Spleen (tissue), 11 donors: Measurements from ENCODE around the gene RSRP1. TPM values are rescaled to one million over a fixed set of nuclear protein-coding genes. Genes with fewer than 3 reads are reported as not detected.
"Not testable (repeated sequence)": the region's sequence is repeated elsewhere in the genome, so short reads cannot be mapped to it uniquely, and the experiment has no call there.

Source experiments
- DNase-seq: peaks from one replicate; pipeline ENCODE4 v3.0.0-alpha.2; 2020
- H3K27ac ChIP-seq, 8 donors: fragments of 200-600 bp; sonication (generic) in 7 of 8; 1 replicate in 4 of 8; 2 replicates in 4 of 8; pipeline versions ENCODE4 v1.5.0 to v1.8.0; 2016 to 2021; ENCODE audit warnings: inconsistent platforms in 4 of 8, mild to moderate bottlenecking in 4 of 8, moderate library complexity in 1 of 8
- H3K27me3 ChIP-seq, 7 donors: fragments of 200-600 bp; sonication (generic) in 6 of 7; replicated peaks in 1 of 7; 1 replicate in 4 of 7; 2 replicates in 3 of 7; pipeline versions ENCODE4 v1.5.0 to v1.8.0; 2016 to 2021; ENCODE audit warnings: inconsistent platforms in 3 of 7, mild to moderate bottlenecking in 1 of 7
- H3K36me3 ChIP-seq, 6 donors: fragments of 200-600 bp; sonication (generic) in 5 of 6; 1 replicate in 4 of 6; 2 replicates in 2 of 6; pipeline versions ENCODE4 v1.5.0 to v1.8.0; 2016 to 2021; ENCODE audit warnings: inconsistent platforms in 2 of 6
- H3K4me1 ChIP-seq, 6 donors: fragments of 200-600 bp; sonication (generic) in 5 of 6; 1 replicate in 3 of 6; 2 replicates in 3 of 6; pipeline versions ENCODE4 v1.5.0 to v1.8.0; 2016 to 2021; ENCODE audit warnings: inconsistent platforms in 3 of 6
- H3K4me3 ChIP-seq, 8 donors: fragments of 200-600 bp; sonication (generic) in 7 of 8; 1 replicate in 4 of 8; 2 replicates in 4 of 8; pipeline versions ENCODE4 v1.5.0 to v1.8.0; 2016 to 2021; ENCODE audit warnings: inconsistent platforms in 4 of 8, mild to moderate bottlenecking in 4 of 8, moderate library complexity in 2 of 8
- H3K9me3 ChIP-seq, 8 donors: fragments of 200-600 bp; sonication (generic) in 7 of 8; 1 replicate in 4 of 8; 2 replicates in 4 of 8; pipeline versions ENCODE4 v1.5.0 to v1.8.0; 2016 to 2021; ENCODE audit warnings: inconsistent platforms in 4 of 8
- CTCF ChIP-seq, 11 experiments: fragments of 200-600 bp in 7 of 11; fragments of 450-650 bp in 4 of 11; sonication (generic) in 4 of 11; IDR thresholded peaks in 8 of 11; conservative IDR thresholded peaks in 3 of 11; 1 replicate in 7 of 11; 2 replicates in 4 of 11; pipeline versions ENCODE4 v1.4.0 to v1.8.0; 2016 to 2021; ENCODE audit warnings: antibody characterized with exemption in 11 of 11, inconsistent platforms in 4 of 11, mild to moderate bottlenecking in 1 of 11
- POLR2A ChIP-seq, 3 donors: fragments of 450-650 bp; IDR thresholded peaks; one replicate each; pipeline ENCODE4 v1.5.1; 2017; ENCODE audit warnings: antibody characterized with exemption in 3 of 3, mild to moderate bottlenecking in 1 of 3
- POLR2AphosphoS5 ChIP-seq, 3 donors: sonication (generic); formaldehyde crosslinking; IDR thresholded peaks; one replicate each; pipeline ENCODE4 v1.5.1; 2017; ENCODE audit warnings: antibody characterized with exemption in 3 of 3
- WGBS, 5 donors: extraction: QIAGEN DNeasy Blood & Tissue Kit in 3 of 5; methylation state at CpG; one replicate each; pipeline versions ENCODE4 v1.1.5 to v1.1.7; 2013 to 2018; 5-methylcytosine and 5-hydroxymethylcytosine counted together
- intact Hi-C: fragments of 100-400 bp; cut with DNase I; formaldehyde crosslinking; loops from one replicate; pipeline ENCODE4 v1.15.0; 2023; ENCODE audit warnings: low total_unique reads
- polyA plus RNA-seq, 3 donors: library from polyadenylated mRNA; stranded (reverse); fragments of 200-250 nt; gene quantifications; one replicate each; pipeline ENCODE4 v1.2.1, GENCODE V29; 2013
- total RNA-seq, 7 donors: library from RNA; depleted of rRNA in 3 of 7; stranded (reverse); fragments of >200 nt in 3 of 7; fragmentation: NEBNext Ultra II Directional in 4 of 7; extraction: Animal tissue kit (Norgen Biotek cat#: 25700) in 4 of 7; gene quantifications; one replicate each; pipeline versions ENCODE4 v1.1.0 to v1.2.1, GENCODE V29; 2016 to 2021
- donor health status: healthy with polysubstance abuse.
- donor health status: DM: no; HTN: no; CAD: no; lungs with moderate emphysema.
- donor health status: DM: no; HTN: no; CAD: no.
- donor health status: Bipolar disorder and iron deficiency.
- donor health status: healthy.
- donor health status: DM: no; HTN: no; CAD: no.
- donor health status: DM: yes; HTN: yes; CAD: no.

The RSRP1 gene
- total and polyA plus RNA-seq, 10 donors: 159 to 394 (median 219) TPM

- Histone ChIP-seq H3K4me1 (peaks cover 0 to 16% (median 0%) of the 10 kb centered on the region in 6 donors), H3K27ac (peak overlapping the region in 7 of 8 donors; percentile 65 to 93 (median 87)), H3K4me3 (peak overlapping the region in 7 of 8 donors; percentile 33 to 69 (median 54))
- TF ChIP-seq POLR2AphosphoS5 (IDR thresholded peaks at IDR 0.05): peak; percentile 57 to 90 (median 86)
- H3K9me3 ChIP-seq, intact Hi-C loops, H3K36me3 ChIP-seq, H3K27me3 ChIP-seq: not testable (repeated sequence)
- WGBS, 5 donors: 0 to 1% (median 0%) methylated on average over 27 to 38 of the region's 56 CpGs
- DNase-seq: peak; percentile 91
Measured at GRCh38 chr1:25267288-25268142, 20.3 kb upstream of the RSRP1 start.

- intact Hi-C loops, H3K9me3 ChIP-seq, H3K27me3 ChIP-seq: not testable (repeated sequence)
- peak; percentile 80 for DNase-seq
- H3K4me1 ChIP-seq: peaks cover 0 to 20% (median 0%) of the 10 kb centered on the region in 6 donors
- TF ChIP-seq POLR2AphosphoS5 (IDR thresholded peaks at IDR 0.05): peak in 2 of 3 donors; percentile 27 to 38
- WGBS, 5 donors: 0 to 1% (median 1%) methylated on average over 12 to 25 of the region's 45 CpGs
- peak overlapping the region in 7 of 8 donors; percentile 27 to 69 (median 54) for H3K4me3 ChIP-seq
- peaks cover 0 to 15% (median 0%) of the 10 kb centered on the region in 6 donors for H3K36me3 ChIP-seq
- H3K27ac ChIP-seq: peak overlapping the region in 4 of 8 donors; percentile 87 to 93 (median 90)
Measured at GRCh38 chr1:25266554-25267287, 19.5 kb upstream of the RSRP1 start.

GRCh38 chr1:25260336-25260735, 13.1 kb upstream of the RSRP1 start:
- H3K4me3 ChIP-seq, H3K9me3 ChIP-seq, H3K27me3 ChIP-seq, DNase-seq, intact Hi-C loops: not testable (repeated sequence)
- H3K36me3 ChIP-seq: peaks cover 0 to 24% (median 0%) of the 10 kb centered on the region in 6 donors
- H3K27ac ChIP-seq: peak overlapping the region in 1 of 8 donors; percentile 10
- peaks cover 5 to 24% (median 12%) of the 10 kb centered on the region in 6 donors for H3K4me1 ChIP-seq
- 84 to 94% (median 91%) methylated on average over 3 of the region's 3 CpGs for WGBS, 5 donors

GRCh38 chr1:25259813-25260212, 12.6 kb upstream of the RSRP1 start:
- 39 to 64% (median 55%) methylated on average over 3 to 7 of the region's 7 CpGs for WGBS, 5 donors
- H3K27ac ChIP-seq: peak overlapping the region in 1 of 8 donors; percentile 10
- intact Hi-C loops: loop anchor here (10.0 kb wide), 1 partner anchor 85 kb away; no protein-coding TSS in a partner anchor

GRCh38 chr1:25257196-25257595, 9.9 kb upstream of the RSRP1 start:
- H3K9me3 ChIP-seq: no peaks in the 10 kb centered on the region
- H3K4me1 ChIP-seq: peaks cover 5 to 19% (median 12%) of the 10 kb centered on the region in 6 donors
- TF ChIP-seq POLR2AphosphoS5 (IDR thresholded peaks at IDR 0.05): no peak
- TF ChIP-seq POLR2A (IDR thresholded peaks at IDR 0.05): no peak
- TF ChIP-seq CTCF (IDR thresholded peaks at IDR 0.05 in 8 of 11, conservative IDR thresholded peaks at IDR 0.05 in 3 of 11): no peak
- peaks cover 0 to 14% (median 0%) of the 10 kb centered on the region in 6 donors for H3K36me3 ChIP-seq
- DNase-seq: no peak
- no peak overlapping the region for H3K27ac ChIP-seq
- WGBS, 5 donors: 71 to 86% (median 74%) methylated on average over 1 of the region's 1 CpG
- no peak overlapping the region for H3K4me3 ChIP-seq
- intact Hi-C loops: loop anchor here (10.0 kb wide), 1 partner anchor 88 kb away; no protein-coding TSS in a partner anchor
- H3K27me3 ChIP-seq: no peaks in the 10 kb centered on the region

More at GRCh38 chr1:25259813-25260212, 12.6 kb upstream of the RSRP1 start:
- not testable (repeated sequence) for DNase-seq, H3K9me3 ChIP-seq, H3K27me3 ChIP-seq, H3K4me3 ChIP-seq
- H3K4me1 ChIP-seq: peaks cover 5 to 24% (median 12%) of the 10 kb centered on the region in 6 donors
- H3K36me3 ChIP-seq: peaks cover 0 to 24% (median 0%) of the 10 kb centered on the region in 6 donors
